ENCODE measurements around the gene SEZ6.
A peak's percentile ranks its signal among the peaks of the same experiment; 100 is the strongest.

SEZ6 gene, protein sequence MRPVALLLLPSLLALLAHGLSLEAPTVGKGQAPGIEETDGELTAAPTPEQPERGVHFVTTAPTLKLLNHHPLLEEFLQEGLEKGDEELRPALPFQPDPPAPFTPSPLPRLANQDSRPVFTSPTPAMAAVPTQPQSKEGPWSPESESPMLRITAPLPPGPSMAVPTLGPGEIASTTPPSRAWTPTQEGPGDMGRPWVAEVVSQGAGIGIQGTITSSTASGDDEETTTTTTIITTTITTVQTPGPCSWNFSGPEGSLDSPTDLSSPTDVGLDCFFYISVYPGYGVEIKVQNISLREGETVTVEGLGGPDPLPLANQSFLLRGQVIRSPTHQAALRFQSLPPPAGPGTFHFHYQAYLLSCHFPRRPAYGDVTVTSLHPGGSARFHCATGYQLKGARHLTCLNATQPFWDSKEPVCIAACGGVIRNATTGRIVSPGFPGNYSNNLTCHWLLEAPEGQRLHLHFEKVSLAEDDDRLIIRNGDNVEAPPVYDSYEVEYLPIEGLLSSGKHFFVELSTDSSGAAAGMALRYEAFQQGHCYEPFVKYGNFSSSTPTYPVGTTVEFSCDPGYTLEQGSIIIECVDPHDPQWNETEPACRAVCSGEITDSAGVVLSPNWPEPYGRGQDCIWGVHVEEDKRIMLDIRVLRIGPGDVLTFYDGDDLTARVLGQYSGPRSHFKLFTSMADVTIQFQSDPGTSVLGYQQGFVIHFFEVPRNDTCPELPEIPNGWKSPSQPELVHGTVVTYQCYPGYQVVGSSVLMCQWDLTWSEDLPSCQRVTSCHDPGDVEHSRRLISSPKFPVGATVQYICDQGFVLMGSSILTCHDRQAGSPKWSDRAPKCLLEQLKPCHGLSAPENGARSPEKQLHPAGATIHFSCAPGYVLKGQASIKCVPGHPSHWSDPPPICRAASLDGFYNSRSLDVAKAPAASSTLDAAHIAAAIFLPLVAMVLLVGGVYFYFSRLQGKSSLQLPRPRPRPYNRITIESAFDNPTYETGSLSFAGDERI

GRCh38 chr17:29005936-29006511 lies at the start of gene SEZ6:
Gene SEZ6 (minus strand): TSS chr17:29006033. CDS start chr17:29005869, 164 bp downstream.
- DNase-seq: peak; percentile 79 to 95 (median 89)

GRCh38 chr17:29054835-29055234 lies 49.0 kb upstream of the SEZ6 start:
- DNase-seq: no peak

DNA sequence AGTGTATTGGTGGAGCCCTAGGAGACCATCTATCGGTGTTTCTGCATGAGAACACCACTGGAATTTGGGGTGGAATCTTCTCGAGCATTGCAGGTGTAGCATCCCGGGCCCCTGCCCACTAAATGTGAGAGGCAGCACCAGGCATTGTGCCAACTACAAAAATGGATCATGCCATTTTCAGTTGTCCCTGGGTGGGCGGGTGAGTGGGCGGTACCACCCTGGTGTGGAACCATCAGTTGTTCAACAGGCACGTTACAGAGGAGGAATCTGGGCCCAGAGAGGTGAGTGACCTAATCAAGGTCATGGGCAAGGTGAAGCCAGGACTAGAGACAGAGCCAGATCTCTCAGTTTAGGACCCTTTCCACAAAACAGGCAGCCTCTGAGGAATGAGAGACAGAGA lies 45.9 kb upstream of the SEZ6 start:
- DNase-seq: no peak

DNA sequence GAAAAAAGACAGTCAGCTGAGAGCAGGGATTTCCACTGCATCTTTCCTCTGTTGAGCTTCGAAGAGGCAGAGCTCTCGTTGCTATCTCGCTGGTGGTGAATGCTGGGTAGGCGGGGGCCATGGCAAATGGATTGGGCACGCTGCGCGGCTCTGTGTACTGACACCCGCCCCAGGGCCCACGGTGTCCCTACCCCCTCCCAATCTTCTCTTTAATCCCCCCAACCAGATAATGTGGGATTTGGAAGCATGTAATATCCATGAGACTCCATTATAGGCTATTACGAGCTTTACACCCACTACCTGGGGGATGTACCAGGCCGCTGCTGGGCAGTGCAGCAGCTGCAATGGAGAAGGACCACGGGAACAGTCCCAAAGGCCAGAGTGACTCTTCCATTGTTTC lies 45.4 kb upstream of the SEZ6 start:
- DNase-seq: no peak

- DNase-seq: no peak
Observed at GRCh38 chr17:29050176-29050575, 44.3 kb upstream of the SEZ6 start.

DNA sequence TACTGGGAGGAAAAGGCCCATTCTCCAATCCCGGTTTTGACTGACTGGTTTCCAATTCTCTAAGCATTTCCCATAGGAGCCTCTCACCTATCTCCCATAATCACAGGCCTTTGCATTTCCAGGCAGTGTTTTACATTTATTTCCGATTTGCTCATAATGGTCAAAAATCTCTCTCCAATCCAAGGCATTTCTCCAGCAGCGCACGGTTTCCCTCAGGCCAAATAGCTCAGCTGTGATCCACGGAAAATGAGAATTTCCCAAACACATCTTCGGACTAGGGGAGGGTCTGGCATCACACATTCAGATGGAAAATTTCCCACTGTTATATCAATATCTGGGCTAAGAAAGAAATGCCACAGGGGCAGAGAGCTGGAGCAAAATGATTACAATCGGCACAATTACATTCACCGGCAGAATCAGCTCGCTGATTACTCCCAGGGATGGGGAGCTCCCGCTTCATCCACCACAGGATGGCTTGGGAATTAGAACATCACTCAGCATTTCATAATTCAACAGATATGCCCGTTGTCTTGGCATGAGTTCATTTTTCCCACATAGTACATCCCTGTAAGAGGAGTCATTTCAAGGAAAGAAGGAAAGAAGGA lies 43.8 kb upstream of the SEZ6 start:
- DNase-seq: no peak

DNA sequence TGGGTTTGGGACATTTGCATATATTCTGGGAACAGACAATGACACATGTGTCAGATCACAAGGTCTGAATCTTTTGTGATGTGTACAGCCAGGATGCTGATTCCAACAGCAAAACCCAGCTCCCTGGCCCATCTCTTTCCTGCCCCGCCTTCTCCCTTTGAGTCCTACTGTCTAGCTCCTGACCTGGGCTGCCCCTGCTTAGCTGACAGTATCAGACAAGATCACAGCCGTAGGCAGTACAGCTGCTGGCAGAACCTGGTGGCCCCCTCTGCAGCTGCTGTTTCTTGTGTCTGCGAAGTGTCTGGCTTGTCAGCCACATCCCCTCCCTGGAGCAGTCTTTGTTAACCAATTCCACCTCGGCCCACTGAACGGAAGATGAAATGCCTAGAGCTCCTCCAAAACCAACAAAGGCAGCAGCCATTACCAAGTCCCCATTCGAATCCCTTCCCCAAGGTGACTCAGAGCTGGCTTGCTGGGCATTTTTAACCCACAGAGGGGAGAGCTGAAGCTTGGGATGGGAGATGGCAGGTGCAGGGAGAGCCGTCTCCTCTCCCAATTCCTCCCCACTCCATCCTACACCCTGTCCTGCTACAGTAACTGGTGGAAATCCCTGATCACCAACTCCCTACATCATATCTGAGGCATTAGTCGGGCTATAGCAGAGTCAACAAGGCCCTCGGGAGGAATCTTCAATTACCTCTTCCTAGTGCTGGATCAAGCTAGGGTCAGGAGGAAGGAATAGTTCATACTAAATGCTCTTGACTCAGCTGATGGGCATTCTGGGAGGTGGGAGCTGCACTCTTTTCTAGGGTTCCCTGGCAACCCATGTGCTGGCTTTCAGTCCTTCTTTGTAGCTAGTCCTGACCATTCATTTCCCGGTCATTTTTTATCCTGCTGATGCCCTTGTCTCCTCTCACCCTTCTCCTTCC lies 42.9 kb upstream of the SEZ6 start:
- no peak for DNase-seq

DNA sequence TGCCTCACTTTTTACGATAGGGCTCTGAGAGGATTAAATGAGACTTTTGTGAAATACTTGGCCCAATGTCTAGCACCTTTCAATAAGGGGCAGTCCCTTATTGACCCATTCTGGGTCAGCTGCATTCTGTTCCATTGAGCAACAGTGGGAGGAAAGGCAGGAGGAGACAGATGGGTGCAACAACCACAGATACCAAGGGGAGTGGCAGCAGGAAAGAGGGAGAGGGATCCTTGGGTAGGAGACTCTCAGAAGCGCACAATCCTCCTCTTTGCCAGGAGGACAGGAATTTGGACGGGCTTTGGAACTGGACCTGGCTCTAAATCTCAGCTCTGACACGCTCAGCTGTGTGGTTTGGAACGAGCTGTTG lies 40.6 kb upstream of the SEZ6 start:
- no peak for DNase-seq

GRCh38 chr17:29045734-29046472 lies 40.1 kb upstream of the SEZ6 start:
- peak; percentile 47 to 54 (median 47) for DNase-seq

DNA sequence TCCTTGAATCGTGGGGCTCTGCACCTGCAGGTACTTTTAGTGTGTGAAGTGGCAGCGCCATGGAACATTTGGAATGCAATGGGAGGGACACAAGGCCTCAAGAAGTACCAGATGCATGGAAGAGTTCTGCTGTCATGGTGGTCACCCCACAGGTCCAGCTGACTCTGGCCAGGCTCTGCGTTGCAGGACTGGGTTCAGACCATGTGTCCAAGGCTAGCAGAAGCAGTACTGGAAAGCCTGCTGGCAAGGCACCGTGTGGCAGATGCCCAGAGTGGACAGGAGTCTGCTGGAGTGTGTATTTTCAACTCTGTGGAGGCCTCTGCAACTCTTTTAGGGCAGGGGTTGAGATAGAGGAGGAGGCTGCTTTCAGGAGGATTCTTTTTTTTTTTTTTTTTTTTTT lies 39.2 kb upstream of the SEZ6 start:
- DNase-seq: no peak

DNA sequence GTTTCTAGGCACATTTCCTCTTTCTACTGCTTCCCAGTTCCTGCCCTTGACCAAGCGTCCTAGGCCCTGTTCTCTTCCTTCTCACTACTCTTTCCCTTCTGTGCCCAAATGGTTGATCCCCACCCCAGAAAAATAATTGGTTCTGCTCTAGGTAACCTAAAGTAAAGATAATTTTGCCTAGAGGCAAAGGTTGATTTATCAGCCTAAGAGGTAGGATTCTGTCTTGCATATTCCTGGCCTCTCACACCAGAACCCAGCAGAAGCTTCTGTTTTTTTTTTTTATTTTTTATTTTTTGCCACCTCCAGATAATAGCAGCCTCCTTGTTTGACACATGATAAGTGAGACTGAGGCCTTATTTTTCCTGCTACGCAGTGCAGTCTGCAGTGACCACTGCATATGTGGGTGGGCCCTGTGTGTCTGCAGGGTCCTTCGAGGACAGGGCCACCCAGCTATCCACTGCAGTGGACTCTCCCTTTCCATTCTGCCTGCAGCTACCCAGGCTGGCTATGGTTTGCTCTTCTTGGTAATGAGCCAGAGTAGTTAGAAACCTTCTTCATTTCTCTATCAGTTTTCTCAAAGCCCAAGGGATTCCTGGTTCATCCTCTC lies 37.8 kb upstream of the SEZ6 start:
- no peak for DNase-seq

- DNase-seq: peak; percentile 79 to 94 (median 91)
Observed at GRCh38 chr17:29042679-29043538, 37.1 kb upstream of the SEZ6 start, which contains the start of gene PIPOX. Gene PIPOX (plus strand): TSS chr17:29043141. CDS start chr17:29043226, 85 bp downstream.

DNA sequence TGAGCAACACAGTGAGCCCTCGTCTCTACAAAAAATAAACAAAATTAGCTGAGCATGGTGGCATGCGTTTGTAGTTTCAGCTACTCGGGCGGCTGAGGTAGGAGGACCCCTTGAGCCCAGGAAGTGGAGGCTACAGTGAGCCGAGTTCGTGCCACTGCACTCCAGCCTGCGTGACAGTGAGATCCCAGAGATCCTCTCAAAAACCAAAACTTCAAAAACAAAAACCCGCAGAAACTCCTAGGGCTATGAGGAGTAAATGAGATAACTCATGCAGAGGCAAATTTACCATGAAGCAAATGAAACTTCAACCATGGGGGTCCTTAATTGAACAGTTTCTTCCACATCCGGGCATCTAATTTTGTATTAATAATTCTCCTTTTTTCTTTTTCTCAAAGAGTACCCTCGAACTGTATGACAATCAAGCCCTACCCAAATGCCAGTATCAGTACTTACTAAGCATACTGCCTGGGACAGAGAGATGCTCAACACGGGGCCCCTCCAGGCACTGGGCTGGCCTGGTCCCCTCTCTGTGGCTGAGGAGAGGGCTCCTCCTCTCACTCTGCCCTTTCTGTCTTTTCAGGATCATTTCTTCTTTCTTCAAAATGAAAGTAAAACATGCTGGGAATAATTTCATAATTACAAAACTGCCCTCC lies 36.3 kb upstream of the SEZ6 start:
- DNase-seq: no peak

GRCh38 chr17:29041571-29041970 lies 35.7 kb upstream of the SEZ6 start:
- peak; percentile 35 to 53 (median 48) for DNase-seq

- no peak for DNase-seq
Observed at GRCh38 chr17:29041091-29041490, 35.3 kb upstream of the SEZ6 start.

GRCh38 chr17:29039764-29040598 lies 34.1 kb upstream of the SEZ6 start:
- DNase-seq: peak in 1 of 3 donors; percentile 40

- no peak for DNase-seq
Observed at GRCh38 chr17:29038085-29038795, 32.4 kb upstream of the SEZ6 start.
